Natural killer cell treated with Interleukin-12 subunit alpha and Interleukin-12 subunit beta and Interleukin-15 and Interleukin-18, amount 100 ng/mL, for 72 hours (primary cell): ENCODE measurements around the gene CDK10. TPM values are rescaled to one million over a fixed set of nuclear protein-coding genes. Genes with fewer than 3 reads are reported as not detected.
"Not testable (repeated sequence)": the region's sequence is repeated elsewhere in the genome, so short reads cannot be mapped to it uniquely, and the experiment has no call there.

ENCODE experiments used
- ATAC-seq, 2 donors: fragments of 150-1000 bp; cut with Tn5 transposase in 1 of 2; sonication (Bioruptor Pico), chemical (Tn5 transposase) in 1 of 2; 2 replicates each; pipeline ENCODE4 v1.10.0; 2021
- DNase-seq: peaks from one replicate; pipeline ENCODE4 v3.0.0; 2022; ENCODE audit warnings: low spot score
- H3K27ac Mint-ChIP-seq, 2 donors: 1 replicate in 1 of 2; 2 replicates in 1 of 2; pipeline ENCODE4 v1.8.0; 2022; ENCODE audit warnings: mixed read lengths in 2 of 2, mild to moderate bottlenecking in 1 of 2, moderate library complexity in 1 of 2
- H3K27me3 Mint-ChIP-seq, 2 donors: 1 replicate in 1 of 2; 2 replicates in 1 of 2; pipeline ENCODE4 v1.8.0; 2022; ENCODE audit warnings: mixed read lengths in 2 of 2
- H3K36me3 Mint-ChIP-seq: one replicate; pipeline ENCODE4 v1.8.0; 2022; ENCODE audit warnings: mixed read lengths
- H3K4me1 Mint-ChIP-seq, 2 donors: 1 replicate in 1 of 2; 2 replicates in 1 of 2; pipeline ENCODE4 v1.8.0; 2022; ENCODE audit warnings: low read depth in 2 of 2, mixed read lengths in 2 of 2, mild to moderate bottlenecking in 1 of 2
- H3K4me3 Mint-ChIP-seq: one replicate; pipeline ENCODE4 v1.8.0; 2022; ENCODE audit warnings: mixed read lengths
- H3K9me3 Mint-ChIP-seq: 2 replicates; pipeline ENCODE4 v1.8.0; 2022; ENCODE audit warnings: mixed read lengths
- total RNA-seq, 2 donors: library from RNA; stranded (reverse); gene quantifications; one replicate each; pipeline ENCODE4 v1.2.3, GENCODE V29; 2022

The CDK10 gene
- total RNA-seq, 2 donors from 2014 or later: 60.8 to 115 TPM

- peak overlapping the region; percentile 62 to 82 for H3K27ac Mint-ChIP-seq
- DNase-seq: peak; percentile 60
These were observed 29.9 kb upstream of the CDK10 start for GRCh38 chr16:89656435-89657121.

GRCh38 chr16:89657442-89658220 is 28.9 kb upstream of the CDK10 start, which contains the start of the genes CHMP1A and SPATA33:
CHMP1A (minus strand) TSS chr16:89657708; CDS start chr16:89657588, 120 bp downstream.
SPATA33 (plus strand) TSS chr16:89657836; CDS start chr16:89657912, 76 bp downstream.
- peaks cover 23 to 33% of the 10 kb centered on the region in 2 donors for H3K4me1 Mint-ChIP-seq
- peak within 1 kb of the TSS; percentile 94 for H3K4me3 Mint-ChIP-seq
- DNase-seq: peak; percentile 95
- H3K27ac Mint-ChIP-seq: peak within 1 kb of the TSS; percentile 77 to 82
- no peaks in the 10 kb centered on the region for H3K27me3 Mint-ChIP-seq
- H3K9me3 Mint-ChIP-seq: no peaks in the 10 kb centered on the region
- H3K36me3 Mint-ChIP-seq: peaks cover 6% of the 10 kb centered on the region
- ATAC-seq: peak; percentile 95 to 97

More at GRCh38 chr16:89656435-89657121, 29.9 kb upstream of the CDK10 start:
- Mint-ChIP-seq H3K4me1 (peaks cover 23 to 33% of the 10 kb centered on the region in 2 donors), H3K9me3 (no peaks in the 10 kb centered on the region), H3K4me3 (peak overlapping the region; percentile 94), H3K27me3 (no peaks in the 10 kb centered on the region), H3K36me3 (peaks cover 6% of the 10 kb centered on the region)
- ATAC-seq: no peak

- Mint-ChIP-seq H3K4me3 (peak overlapping the region; percentile 94), H3K4me1 (peaks cover 23 to 33% of the 10 kb centered on the region in 2 donors), H3K9me3 (no peaks in the 10 kb centered on the region), H3K36me3 (peaks cover 6% of the 10 kb centered on the region), H3K27ac (peak overlapping the region; percentile 77 to 80), H3K27me3 (no peaks in the 10 kb centered on the region)
- ATAC-seq: peak in 1 of 2 donors; percentile 52
- DNase-seq: peak; percentile 56
These were observed 28.1 kb upstream of the CDK10 start for GRCh38 chr16:89658221-89658879.

DNA sequence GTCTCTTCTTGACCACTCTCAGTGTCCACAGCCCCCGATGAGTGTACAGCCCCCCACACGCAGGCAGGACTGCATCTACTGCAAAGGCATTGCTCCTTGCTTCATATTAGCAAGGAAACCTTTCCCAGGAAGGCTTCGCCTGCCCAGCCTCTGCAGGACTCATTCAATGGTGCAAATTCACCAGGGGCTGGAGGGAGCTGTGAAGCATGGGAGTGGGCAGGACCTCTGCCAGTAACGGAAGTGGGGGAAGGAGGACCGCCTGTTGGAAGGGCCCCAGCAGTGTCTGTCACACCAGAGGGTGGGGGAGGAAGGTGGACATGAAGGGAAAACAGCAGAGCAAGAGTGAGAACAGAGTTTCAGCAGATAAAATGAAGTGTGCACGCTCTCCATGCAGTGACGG is 26.3 kb upstream of the CDK10 start:
- peaks cover 6% of the 10 kb centered on the region for H3K36me3 Mint-ChIP-seq
- no peak overlapping the region for H3K4me3 Mint-ChIP-seq
- H3K9me3 Mint-ChIP-seq: no peaks in the 10 kb centered on the region
- no peak for ATAC-seq
- peak; percentile 15 for DNase-seq
- H3K27me3 Mint-ChIP-seq: no peaks in the 10 kb centered on the region
- no peak overlapping the region for H3K27ac Mint-ChIP-seq
- H3K4me1 Mint-ChIP-seq: peaks cover 23 to 27% of the 10 kb centered on the region in 2 donors

- Mint-ChIP-seq H3K27ac (no peak overlapping the region), H3K4me3 (no peak overlapping the region), H3K4me1 (peaks cover 19 to 20% of the 10 kb centered on the region in 2 donors), H3K9me3 (no peaks in the 10 kb centered on the region), H3K36me3 (peaks cover 6% of the 10 kb centered on the region), H3K27me3 (no peaks in the 10 kb centered on the region)
- DNase-seq: peak; percentile 16
- ATAC-seq: no peak
These were observed 25.3 kb upstream of the CDK10 start for GRCh38 chr16:89661215-89661614.

DNA sequence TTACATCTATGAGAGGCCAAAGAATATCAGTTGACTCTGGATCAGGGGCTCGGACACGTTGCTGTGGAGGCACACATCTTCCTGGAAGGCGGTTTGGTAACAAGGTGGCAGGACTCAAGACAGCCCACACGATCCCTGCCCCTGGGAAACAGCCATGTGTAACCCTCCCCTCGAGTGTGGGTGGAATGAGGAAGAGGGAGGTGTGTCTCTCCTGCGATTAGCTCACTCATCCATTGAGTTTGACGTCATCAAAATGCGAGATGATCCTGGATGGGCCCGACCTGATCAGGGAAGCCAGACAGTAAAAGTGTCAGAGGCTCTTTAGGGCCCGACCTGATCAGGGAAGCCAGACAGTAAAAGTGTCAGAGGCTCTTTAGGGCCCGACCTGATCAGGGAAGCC is 22.3 kb upstream of the CDK10 start:
- not testable (repeated sequence) for H3K4me1 Mint-ChIP-seq, H3K27ac Mint-ChIP-seq, H3K9me3 Mint-ChIP-seq, ATAC-seq, H3K27me3 Mint-ChIP-seq, H3K4me3 Mint-ChIP-seq, H3K36me3 Mint-ChIP-seq
- DNase-seq: peak; percentile 15

GRCh38 chr16:89667000-89667399 is 19.5 kb upstream of the CDK10 start:
- peak; percentile 54 for DNase-seq
- not testable (repeated sequence) for ATAC-seq, H3K27me3 Mint-ChIP-seq

GRCh38 chr16:89667633-89668032 is 18.9 kb upstream of the CDK10 start:
- no peak for ATAC-seq
- H3K27ac Mint-ChIP-seq: peak overlapping the region in 1 of 2 donors; percentile 21
- H3K27me3 Mint-ChIP-seq: no peaks in the 10 kb centered on the region
- H3K4me3 Mint-ChIP-seq: no peak overlapping the region
- H3K4me1 Mint-ChIP-seq: no peaks in the 10 kb centered on the region
- H3K9me3 Mint-ChIP-seq: no peaks in the 10 kb centered on the region
- peak; percentile 47 for DNase-seq
- no peaks in the 10 kb centered on the region for H3K36me3 Mint-ChIP-seq

More at GRCh38 chr16:89667000-89667399, 19.5 kb upstream of the CDK10 start:
- H3K4me3 Mint-ChIP-seq, H3K4me1 Mint-ChIP-seq, H3K36me3 Mint-ChIP-seq, H3K27ac Mint-ChIP-seq, H3K9me3 Mint-ChIP-seq: not testable (repeated sequence)

DNA sequence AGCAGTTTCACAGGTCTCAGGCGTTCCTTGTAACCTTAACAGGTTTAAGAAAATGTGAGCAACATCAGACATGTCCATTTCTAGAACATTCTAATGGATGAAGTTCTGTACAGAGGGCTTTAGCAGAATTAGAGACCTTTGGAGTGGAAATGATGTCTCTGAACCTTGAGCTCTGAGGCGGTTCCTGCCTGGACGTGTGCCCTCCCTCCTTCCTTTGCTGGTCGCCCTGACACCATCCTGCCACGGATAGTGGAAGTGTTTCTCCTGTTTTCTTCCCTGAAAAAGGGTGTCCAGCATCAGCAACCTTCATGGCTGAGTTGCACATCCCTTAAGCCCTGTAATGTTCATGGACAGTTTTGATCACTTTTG is 17.7 kb upstream of the CDK10 start:
- Mint-ChIP-seq H3K27me3 (no peaks in the 10 kb centered on the region), H3K27ac (no peak overlapping the region), H3K36me3 (no peaks in the 10 kb centered on the region), H3K4me1 (no peaks in the 10 kb centered on the region), H3K9me3 (no peaks in the 10 kb centered on the region), H3K4me3 (no peak overlapping the region)
- DNase-seq (no peak), ATAC-seq (no peak)

DNA sequence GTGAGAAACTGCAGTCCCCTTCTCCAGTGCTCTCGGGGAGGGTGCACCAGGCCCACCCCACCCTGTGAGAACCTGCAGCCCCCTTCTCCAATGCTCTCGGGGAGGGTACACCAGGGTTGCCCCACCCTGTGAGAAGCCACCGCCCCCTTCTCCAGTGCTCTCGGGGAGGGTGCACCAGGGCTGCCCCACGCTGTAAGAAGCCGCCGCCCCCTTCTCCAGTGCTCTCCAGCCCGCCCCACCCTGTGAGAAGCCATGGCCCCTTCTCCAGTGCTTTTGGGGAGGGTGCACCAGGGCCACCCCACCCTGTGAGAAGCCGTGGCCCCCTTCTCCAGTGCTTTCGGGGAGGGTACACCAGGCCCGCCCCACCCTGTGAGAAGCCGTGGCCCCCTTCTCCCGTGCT is 16.7 kb upstream of the CDK10 start:
- DNase-seq (no peak), ATAC-seq (no peak)
- no peaks in the 10 kb centered on the region for H3K4me1 Mint-ChIP-seq
- H3K4me3 Mint-ChIP-seq: no peak overlapping the region
- H3K36me3 Mint-ChIP-seq: no peaks in the 10 kb centered on the region
- H3K27me3 Mint-ChIP-seq: no peaks in the 10 kb centered on the region
- H3K9me3 Mint-ChIP-seq: no peaks in the 10 kb centered on the region
- H3K27ac Mint-ChIP-seq: no peak overlapping the region

DNA sequence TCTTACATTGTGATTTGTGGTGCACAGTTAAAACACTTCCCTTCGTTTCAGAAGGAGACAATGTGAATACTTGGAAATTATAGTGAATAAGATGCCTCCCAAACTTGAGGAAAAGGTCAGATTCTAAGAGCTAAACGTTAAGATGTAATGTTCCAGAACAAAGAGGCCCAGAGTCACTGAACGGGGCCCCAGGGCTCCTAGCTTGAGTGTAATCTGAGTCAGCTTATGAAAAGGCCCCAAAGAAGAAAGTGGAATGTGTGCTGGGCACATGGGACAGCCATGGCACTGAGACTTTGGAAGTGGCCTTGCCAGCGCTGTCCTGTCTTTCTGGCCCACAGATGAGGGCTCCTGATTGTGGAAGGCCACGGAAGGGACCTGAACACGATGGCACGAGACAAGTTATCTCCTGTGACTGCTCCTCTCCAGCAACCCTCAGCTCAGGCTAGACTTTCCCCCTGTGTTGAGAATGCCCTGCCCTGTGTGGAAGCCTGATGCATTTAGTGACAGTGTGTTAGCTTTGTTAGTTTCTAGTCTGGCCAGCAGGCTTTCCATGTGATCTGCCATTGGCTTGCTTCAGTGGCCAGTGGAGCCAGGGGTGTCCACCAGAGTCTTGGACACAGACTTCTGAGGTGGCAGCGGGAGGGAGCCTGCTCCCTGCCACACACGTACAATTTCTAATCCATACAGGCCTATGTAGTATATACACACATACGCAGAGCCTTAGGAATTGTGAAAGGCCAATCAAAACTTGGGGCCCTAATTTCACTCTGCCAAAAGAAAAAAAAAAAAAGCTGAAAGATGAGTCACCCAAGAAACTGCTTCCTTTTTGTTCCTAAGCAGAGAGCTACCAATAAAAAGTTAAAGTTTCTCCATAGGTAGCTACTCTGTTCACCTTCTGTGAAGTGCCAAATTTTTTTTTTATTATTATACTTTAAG is 15.7 kb upstream of the CDK10 start:
- H3K9me3 Mint-ChIP-seq: no peaks in the 10 kb centered on the region
- DNase-seq: peak; percentile 39
- H3K36me3 Mint-ChIP-seq: no peaks in the 10 kb centered on the region
- H3K27me3 Mint-ChIP-seq: no peaks in the 10 kb centered on the region
- no peak for ATAC-seq
- no peak overlapping the region for H3K4me3 Mint-ChIP-seq
- H3K27ac Mint-ChIP-seq: no peak overlapping the region
- no peaks in the 10 kb centered on the region for H3K4me1 Mint-ChIP-seq

DNA sequence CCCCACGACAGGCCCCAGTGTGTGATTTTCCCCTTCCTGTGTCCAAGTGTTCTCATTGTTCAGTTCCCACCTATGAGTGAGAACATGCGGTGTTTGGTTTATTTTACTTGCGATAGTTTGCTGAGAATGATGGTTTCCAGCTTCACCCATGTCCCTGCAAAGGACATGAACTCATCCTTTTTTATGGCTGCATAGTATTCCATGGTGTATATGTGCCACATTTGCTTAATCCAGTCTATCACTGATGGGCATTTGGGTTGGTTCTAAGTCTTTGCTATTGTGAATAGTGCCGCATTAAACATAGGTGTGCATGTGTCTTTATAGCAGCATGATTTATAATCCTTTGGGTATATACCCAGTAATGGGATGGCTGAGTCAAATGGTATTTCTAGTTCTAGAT is 14.9 kb upstream of the CDK10 start:
- not testable (repeated sequence) for H3K36me3 Mint-ChIP-seq, H3K4me3 Mint-ChIP-seq, H3K9me3 Mint-ChIP-seq, H3K4me1 Mint-ChIP-seq, H3K27ac Mint-ChIP-seq, H3K27me3 Mint-ChIP-seq, ATAC-seq
- peak; percentile 8 for DNase-seq
